Measurements from ENCODE around the gene TMEM63B. TPM values are rescaled to one million over a fixed set of nuclear protein-coding genes. Genes with fewer than 3 reads are reported as not detected.
"Not testable (repeated sequence)": the region's sequence is repeated elsewhere in the genome, so short reads cannot be mapped to it uniquely, and the experiment has no call there.

The TMEM63B gene
- total RNA-seq, 1 donor from 2014 or later: 27.4 TPM

DNA sequence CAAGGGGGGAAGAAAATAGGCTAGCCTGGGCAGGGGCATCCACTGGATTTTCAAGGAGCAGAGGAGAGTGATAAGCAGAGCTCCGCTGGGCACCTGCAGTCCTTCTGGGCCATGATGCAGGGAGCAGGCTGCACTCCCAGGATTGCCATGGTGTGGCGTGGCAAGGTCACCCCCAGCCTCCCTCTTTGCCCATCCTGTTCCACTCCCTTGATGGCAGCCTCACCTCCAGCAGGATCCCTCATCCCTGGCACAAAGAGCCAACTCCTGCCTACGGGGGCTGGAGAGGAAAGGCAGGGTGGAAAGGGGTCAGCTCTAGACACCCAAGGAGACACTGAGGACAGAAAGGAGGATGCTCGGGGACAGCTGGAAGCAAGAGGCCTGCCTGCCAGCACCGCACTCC, 67.0 kb downstream of the TMEM63B start:
- FAIRE-seq: no peak
- Histone ChIP-seq H3K4me3 (ENCODE audit: low read depth, low read length) (no peak overlapping the region), H3K36me3 (ENCODE audit: control insufficient read depth, insufficient read depth, low read length) (no peaks in the 10 kb centered on the region), H3K27me3 (ENCODE audit: control insufficient read depth, insufficient read depth, low read length) (no peaks in the 10 kb centered on the region)
- TF ChIP-seq CTCF (IDR thresholded peaks at IDR 0.05; ENCODE audit: insufficient read depth, low read length, severe bottlenecking): no peak
- DNase-seq (ENCODE audit: low read depth): no peak

DNA sequence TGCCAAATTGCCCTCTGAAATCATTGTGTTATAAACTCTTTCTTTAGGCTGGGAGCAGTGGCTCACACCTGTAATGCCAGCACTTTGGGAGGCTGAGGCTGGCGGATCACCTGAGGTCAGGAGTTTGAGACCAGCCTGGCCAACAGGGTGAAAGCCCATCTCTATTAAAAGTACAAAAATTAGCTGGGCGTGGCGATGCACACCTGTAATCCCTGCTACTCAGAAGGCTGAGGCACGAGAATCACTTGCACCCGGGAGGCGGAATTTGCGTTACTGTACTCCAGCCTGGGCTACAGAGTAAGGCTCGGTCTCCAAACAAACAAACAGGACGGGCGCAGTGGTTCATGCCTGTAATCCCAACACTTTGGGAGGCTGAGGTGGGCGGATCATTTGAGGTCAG, 69.0 kb downstream of the TMEM63B start:
- not testable (repeated sequence) for H3K4me3 ChIP-seq (ENCODE audit: low read depth, low read length); H3K36me3 ChIP-seq (ENCODE audit: control insufficient read depth, insufficient read depth, low read length); FAIRE-seq; H3K27me3 ChIP-seq (ENCODE audit: control insufficient read depth, insufficient read depth, low read length); DNase-seq (ENCODE audit: low read depth)

DNA sequence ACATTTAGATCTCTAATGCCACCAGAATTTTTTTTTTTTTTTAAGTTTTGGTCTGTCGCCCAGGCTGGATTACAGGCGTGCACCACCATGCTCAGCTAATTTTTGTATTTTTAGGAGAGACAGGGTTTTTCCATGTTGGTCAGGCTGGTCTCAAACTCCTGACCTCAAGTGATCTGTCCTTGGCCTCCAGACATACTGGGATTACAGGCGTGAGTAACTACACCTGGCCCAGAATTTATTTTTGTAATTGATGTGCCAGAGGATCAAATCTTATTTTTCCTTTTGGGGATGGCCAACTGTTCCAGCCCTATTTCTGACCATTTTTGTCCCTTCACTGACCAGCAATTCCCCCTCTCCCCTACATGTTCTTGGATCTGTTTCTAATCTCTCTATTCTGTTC, 71.3 kb downstream of the TMEM63B start:
- DNase-seq (ENCODE audit: low read depth) (no peak), FAIRE-seq (no peak)
- Histone ChIP-seq H3K36me3 (ENCODE audit: control insufficient read depth, insufficient read depth, low read length) (no peaks in the 10 kb centered on the region), H3K27me3 (ENCODE audit: control insufficient read depth, insufficient read depth, low read length) (no peaks in the 10 kb centered on the region), H3K4me3 (ENCODE audit: low read depth, low read length) (no peak overlapping the region)
- no peak for TF ChIP-seq CTCF (IDR thresholded peaks at IDR 0.05; ENCODE audit: insufficient read depth, low read length, severe bottlenecking)

GRCh38 chr6:44199883-44200282, 72.5 kb downstream of the TMEM63B start:
- H3K4me3 ChIP-seq (ENCODE audit: low read depth, low read length): no peak overlapping the region
- TF ChIP-seq CTCF (IDR thresholded peaks at IDR 0.05; ENCODE audit: insufficient read depth, low read length, severe bottlenecking): no peak
- no peaks in the 10 kb centered on the region for H3K27me3 ChIP-seq (ENCODE audit: control insufficient read depth, insufficient read depth, low read length)
- FAIRE-seq (no peak), DNase-seq (ENCODE audit: low read depth) (no peak)
- H3K36me3 ChIP-seq (ENCODE audit: control insufficient read depth, insufficient read depth, low read length): no peaks in the 10 kb centered on the region

GRCh38 chr6:44201200-44201599, 73.8 kb downstream of the TMEM63B start:
- Histone ChIP-seq H3K4me3 (ENCODE audit: low read depth, low read length) (no peak overlapping the region), H3K36me3 (ENCODE audit: control insufficient read depth, insufficient read depth, low read length) (no peaks in the 10 kb centered on the region), H3K27me3 (ENCODE audit: control insufficient read depth, insufficient read depth, low read length) (no peaks in the 10 kb centered on the region)
- FAIRE-seq (no peak), DNase-seq (ENCODE audit: low read depth) (peak; percentile 62)
- TF ChIP-seq CTCF (IDR thresholded peaks at IDR 0.05; ENCODE audit: insufficient read depth, low read length, severe bottlenecking): no peak

- DNase-seq (ENCODE audit: low read depth) (peak; percentile 86), FAIRE-seq (peak; percentile 60)
- Histone ChIP-seq H3K4me3 (ENCODE audit: low read depth, low read length) (no peak overlapping the region), H3K27me3 (ENCODE audit: control insufficient read depth, insufficient read depth, low read length) (no peaks in the 10 kb centered on the region), H3K36me3 (ENCODE audit: control insufficient read depth, insufficient read depth, low read length) (no peaks in the 10 kb centered on the region)
- TF ChIP-seq CTCF (IDR thresholded peaks at IDR 0.05; ENCODE audit: insufficient read depth, low read length, severe bottlenecking): no peak
Measured at GRCh38 chr6:44201638-44202303, 74.4 kb downstream of the TMEM63B start.
